IMR-90 (cell line): Measurements from ENCODE around the gene CHCHD1.

Experiments
- POLR2A ChIP-seq: IDR thresholded peaks from 2 replicates; pipeline ENCODE4 v1.6.1; 2012; ENCODE audit warnings: mild to moderate bottlenecking, low read depth, low read length
- SMC3 ChIP-seq: fragments of 150-350 bp; IDR thresholded peaks from 2 replicates; pipeline ENCODE4 v1.6.1; 2016; ENCODE audit warnings: low read depth, mild to moderate bottlenecking, antibody characterized with exemption, low read length, moderate library complexity
- USF2 ChIP-seq: fragments of 150-350 bp; IDR thresholded peaks from 2 replicates; pipeline ENCODE4 v1.6.1; 2017; ENCODE audit warnings: mild to moderate bottlenecking, antibody characterized with exemption, low read length, low read depth
- TF ChIP-seq, protein P1 (sequence below): conservative IDR thresholded peaks from 2 replicates; pipeline ENCODE4 v1.5.1; 2012; ENCODE audit warnings: mild to moderate bottlenecking, low read depth, low read length, improper control_type of control experiment

DNA sequence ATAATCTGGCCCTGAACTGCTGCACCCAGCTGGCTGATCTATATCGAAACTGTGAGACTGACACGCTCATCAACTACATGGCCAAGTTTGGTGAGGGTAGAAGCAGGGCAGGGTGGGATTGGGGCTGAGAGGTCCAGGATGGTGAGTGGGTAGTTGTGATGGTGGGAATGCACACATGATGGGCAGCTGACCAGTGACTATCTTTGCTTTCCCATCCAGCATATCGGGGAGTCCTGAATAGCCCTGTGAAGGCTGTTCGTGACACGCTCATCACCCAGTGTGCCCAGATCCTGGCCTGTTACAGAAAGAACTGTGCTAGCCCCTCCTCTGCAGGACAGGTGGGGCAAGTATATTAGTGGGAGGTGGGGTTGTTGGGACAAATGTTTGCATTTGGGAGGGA, 12.5 kb upstream of the CHCHD1 start:
- TF ChIP-seq, protein P1, sequence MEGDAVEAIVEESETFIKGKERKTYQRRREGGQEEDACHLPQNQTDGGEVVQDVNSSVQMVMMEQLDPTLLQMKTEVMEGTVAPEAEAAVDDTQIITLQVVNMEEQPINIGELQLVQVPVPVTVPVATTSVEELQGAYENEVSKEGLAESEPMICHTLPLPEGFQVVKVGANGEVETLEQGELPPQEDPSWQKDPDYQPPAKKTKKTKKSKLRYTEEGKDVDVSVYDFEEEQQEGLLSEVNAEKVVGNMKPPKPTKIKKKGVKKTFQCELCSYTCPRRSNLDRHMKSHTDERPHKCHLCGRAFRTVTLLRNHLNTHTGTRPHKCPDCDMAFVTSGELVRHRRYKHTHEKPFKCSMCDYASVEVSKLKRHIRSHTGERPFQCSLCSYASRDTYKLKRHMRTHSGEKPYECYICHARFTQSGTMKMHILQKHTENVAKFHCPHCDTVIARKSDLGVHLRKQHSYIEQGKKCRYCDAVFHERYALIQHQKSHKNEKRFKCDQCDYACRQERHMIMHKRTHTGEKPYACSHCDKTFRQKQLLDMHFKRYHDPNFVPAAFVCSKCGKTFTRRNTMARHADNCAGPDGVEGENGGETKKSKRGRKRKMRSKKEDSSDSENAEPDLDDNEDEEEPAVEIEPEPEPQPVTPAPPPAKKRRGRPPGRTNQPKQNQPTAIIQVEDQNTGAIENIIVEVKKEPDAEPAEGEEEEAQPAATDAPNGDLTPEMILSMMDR, result no peak
- TF ChIP-seq USF2 (no peak), POLR2A (no peak), SMC3 (no peak)
